H4 (cell line): ENCODE data around the gene SEC14L3. TPM values are rescaled to one million over a fixed set of nuclear protein-coding genes. Genes with fewer than 3 reads are reported as not detected.

Source experiments
- DNase-seq: peaks from one replicate; pipeline ENCODE4 v3.0.0-alpha.2; 2015; ENCODE audit warnings: low spot score
- total RNA-seq: library from RNA; depleted of rRNA; stranded (reverse); fragments of >200 nt; shearing (Covaris generic); gene quantifications from 2 replicates; pipeline ENCODE4 v1.2.3, GENCODE V29; 2014; rRNA removed

Gene SEC14L3
- not detected in 2 replicates for total RNA-seq

GRCh38 chr22:30471616-30472318 lies at the start of gene SEC14L3:
SEC14L3 (minus strand) TSS chr22:30472017; CDS start chr22:30471958, 59 bp downstream.
- no peak for DNase-seq

GRCh38 chr22:30519842-30520425 lies 48.1 kb upstream of the SEC14L3 start:
- DNase-seq, result no peak

- no peak for DNase-seq
Observed at GRCh38 chr22:30516731-30517130, 44.9 kb upstream of the SEC14L3 start.

- no peak for DNase-seq
Observed at GRCh38 chr22:30516273-30516672, 44.5 kb upstream of the SEC14L3 start.

- no peak for DNase-seq
Observed at GRCh38 chr22:30514252-30514651, 42.4 kb upstream of the SEC14L3 start.

- DNase-seq, result no peak
Observed at GRCh38 chr22:30513462-30513861, 41.6 kb upstream of the SEC14L3 start.

- no peak for DNase-seq
Observed at GRCh38 chr22:30511911-30512310, 40.1 kb upstream of the SEC14L3 start.

- DNase-seq, result no peak
Observed at GRCh38 chr22:30511109-30511508, 39.3 kb upstream of the SEC14L3 start.

- no peak for DNase-seq
Observed at GRCh38 chr22:30508216-30508615, 36.4 kb upstream of the SEC14L3 start.

- DNase-seq, result no peak
Observed at GRCh38 chr22:30507670-30508069, 35.9 kb upstream of the SEC14L3 start.

GRCh38 chr22:30506507-30506968 lies 34.7 kb upstream of the SEC14L3 start:
- no peak for DNase-seq

GRCh38 chr22:30503551-30503950 lies 31.7 kb upstream of the SEC14L3 start:
- no peak for DNase-seq

- no peak for DNase-seq
Observed at GRCh38 chr22:30502911-30503310, 31.1 kb upstream of the SEC14L3 start.

- no peak for DNase-seq
Observed at GRCh38 chr22:30502153-30502552, 30.3 kb upstream of the SEC14L3 start.

GRCh38 chr22:30500628-30501027 lies 28.8 kb upstream of the SEC14L3 start:
- no peak for DNase-seq

GRCh38 chr22:30497466-30498150 lies 25.8 kb upstream of the SEC14L3 start:
- no peak for DNase-seq

- DNase-seq, result no peak
Observed at GRCh38 chr22:30495041-30495784, 23.4 kb upstream of the SEC14L3 start.

GRCh38 chr22:30492144-30492543 lies 20.3 kb upstream of the SEC14L3 start:
- DNase-seq, result no peak

GRCh38 chr22:30491381-30491780 lies 19.6 kb upstream of the SEC14L3 start:
- DNase-seq, result no peak

- no peak for DNase-seq
Observed at GRCh38 chr22:30490399-30490798, 18.6 kb upstream of the SEC14L3 start.

GRCh38 chr22:30488121-30488520 lies 16.3 kb upstream of the SEC14L3 start:
- no peak for DNase-seq

- no peak for DNase-seq
Observed at GRCh38 chr22:30486661-30487115, 14.9 kb upstream of the SEC14L3 start.
